ENCODE measurements around the gene TRIP4.

DNA sequence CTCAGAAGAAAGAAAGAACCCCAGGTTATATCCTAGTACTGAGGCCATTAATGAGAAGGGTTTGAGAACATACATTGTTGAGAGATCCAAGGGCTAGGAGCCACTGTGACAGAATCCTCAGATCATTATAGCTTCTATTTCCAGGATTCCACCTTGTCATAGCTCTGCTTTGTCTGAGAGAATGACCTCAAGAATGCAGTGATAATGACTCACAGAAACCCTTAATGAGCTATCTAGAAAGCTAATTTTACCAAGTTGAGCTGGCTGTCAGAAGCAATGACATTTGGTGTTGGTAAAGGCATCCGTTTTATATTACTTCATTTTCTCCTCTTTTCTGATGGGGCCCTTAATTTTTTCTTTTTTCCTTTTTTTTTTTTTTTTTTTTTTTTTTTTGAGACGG lies 10.9 kb downstream of the TRIP4 start:
- TF ChIP-seq, protein P1, sequence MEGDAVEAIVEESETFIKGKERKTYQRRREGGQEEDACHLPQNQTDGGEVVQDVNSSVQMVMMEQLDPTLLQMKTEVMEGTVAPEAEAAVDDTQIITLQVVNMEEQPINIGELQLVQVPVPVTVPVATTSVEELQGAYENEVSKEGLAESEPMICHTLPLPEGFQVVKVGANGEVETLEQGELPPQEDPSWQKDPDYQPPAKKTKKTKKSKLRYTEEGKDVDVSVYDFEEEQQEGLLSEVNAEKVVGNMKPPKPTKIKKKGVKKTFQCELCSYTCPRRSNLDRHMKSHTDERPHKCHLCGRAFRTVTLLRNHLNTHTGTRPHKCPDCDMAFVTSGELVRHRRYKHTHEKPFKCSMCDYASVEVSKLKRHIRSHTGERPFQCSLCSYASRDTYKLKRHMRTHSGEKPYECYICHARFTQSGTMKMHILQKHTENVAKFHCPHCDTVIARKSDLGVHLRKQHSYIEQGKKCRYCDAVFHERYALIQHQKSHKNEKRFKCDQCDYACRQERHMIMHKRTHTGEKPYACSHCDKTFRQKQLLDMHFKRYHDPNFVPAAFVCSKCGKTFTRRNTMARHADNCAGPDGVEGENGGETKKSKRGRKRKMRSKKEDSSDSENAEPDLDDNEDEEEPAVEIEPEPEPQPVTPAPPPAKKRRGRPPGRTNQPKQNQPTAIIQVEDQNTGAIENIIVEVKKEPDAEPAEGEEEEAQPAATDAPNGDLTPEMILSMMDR (conservative IDR thresholded peaks at IDR 0.05; ENCODE audit: low read length) = no peak
- no peak for TF ChIP-seq EZH2phosphoT487 (IDR thresholded peaks at IDR 0.05; ENCODE audit: borderline replicate concordance, low read depth, low read length)
